ENCODE measurements around the gene FRAT2. TPM values are rescaled to one million over a fixed set of nuclear protein-coding genes. Genes with fewer than 3 reads are reported as not detected.

FRAT2 gene
- total and polyA plus RNA-seq, 2 of the 13 experiments (the other 11 are each of a cell fraction or from before 2014, with no cell fraction given), result 7.2 to 14.1 TPM

GRCh38 chr10:97318772-97319651 lies 15.5 kb downstream of the FRAT2 start, which contains the start of gene FRAT1 (continued):
- TF ChIP-seq ZFP41 (CRISPR knock-in tag; IDR thresholded peaks at IDR 0.05; ENCODE audit: borderline replicate concordance) (no peak), ZNF3 (CRISPR knock-in tag; IDR thresholded peaks at IDR 0.05) (no peak), ZNF639 (CRISPR knock-in tag; conservative IDR thresholded peaks at IDR 0.05) (no peak), ZNF646 (CRISPR knock-in tag; IDR thresholded peaks at IDR 0.05) (no peak), ESRRA (CRISPR knock-in tag; IDR thresholded peaks at IDR 0.05; ENCODE audit: low read depth) (no peak), ZNF598 (CRISPR knock-in tag; IDR thresholded peaks at IDR 0.05; ENCODE audit: borderline replicate concordance) (no peak), HDAC1 (CRISPR knock-in tag; IDR thresholded peaks at IDR 0.05) (peak; percentile 60), ZNF501 (CRISPR knock-in tag; IDR thresholded peaks at IDR 0.05) (no peak), ZNF720 (CRISPR knock-in tag; IDR thresholded peaks at IDR 0.05) (no peak), ZNF318 (CRISPR knock-in tag; IDR thresholded peaks at IDR 0.05) (no peak), NFIB (CRISPR knock-in tag; IDR thresholded peaks at IDR 0.05; ENCODE audit: borderline replicate concordance) (no peak), SP2 (CRISPR knock-in tag; IDR thresholded peaks at IDR 0.05) (peak; percentile 43; the same call in 1 of the 2 replicates), ZNF777 (CRISPR knock-in tag; IDR thresholded peaks at IDR 0.05) (no peak)
